Measurements from ENCODE around the gene HOXD9.

Gene HOXD9

DNA sequence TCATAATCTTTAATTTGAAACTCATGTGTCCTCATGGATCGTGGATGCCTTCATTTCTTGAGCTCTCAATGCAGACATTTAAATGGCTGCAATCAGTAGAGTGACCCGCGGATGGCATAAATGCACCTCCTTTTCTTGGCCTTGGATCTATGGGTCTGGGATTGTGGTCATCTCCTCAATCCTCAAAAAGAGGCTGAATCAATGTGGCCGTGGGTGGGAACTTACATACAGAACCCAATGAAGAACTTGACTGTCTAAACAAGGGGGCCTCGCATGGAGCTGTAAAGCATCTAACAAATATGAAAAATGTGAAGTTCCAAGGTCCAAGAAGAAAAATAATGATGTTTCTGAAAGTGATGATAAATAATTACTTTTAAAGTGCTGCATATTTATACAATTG lies 27.1 kb upstream of the HOXD9 start:
- DNase-seq (ENCODE audit: low read depth, low spot score): no peak
- H3K4me3 ChIP-seq (ENCODE audit: low read depth, low read length): no peak overlapping the region
- TF ChIP-seq, protein P1, sequence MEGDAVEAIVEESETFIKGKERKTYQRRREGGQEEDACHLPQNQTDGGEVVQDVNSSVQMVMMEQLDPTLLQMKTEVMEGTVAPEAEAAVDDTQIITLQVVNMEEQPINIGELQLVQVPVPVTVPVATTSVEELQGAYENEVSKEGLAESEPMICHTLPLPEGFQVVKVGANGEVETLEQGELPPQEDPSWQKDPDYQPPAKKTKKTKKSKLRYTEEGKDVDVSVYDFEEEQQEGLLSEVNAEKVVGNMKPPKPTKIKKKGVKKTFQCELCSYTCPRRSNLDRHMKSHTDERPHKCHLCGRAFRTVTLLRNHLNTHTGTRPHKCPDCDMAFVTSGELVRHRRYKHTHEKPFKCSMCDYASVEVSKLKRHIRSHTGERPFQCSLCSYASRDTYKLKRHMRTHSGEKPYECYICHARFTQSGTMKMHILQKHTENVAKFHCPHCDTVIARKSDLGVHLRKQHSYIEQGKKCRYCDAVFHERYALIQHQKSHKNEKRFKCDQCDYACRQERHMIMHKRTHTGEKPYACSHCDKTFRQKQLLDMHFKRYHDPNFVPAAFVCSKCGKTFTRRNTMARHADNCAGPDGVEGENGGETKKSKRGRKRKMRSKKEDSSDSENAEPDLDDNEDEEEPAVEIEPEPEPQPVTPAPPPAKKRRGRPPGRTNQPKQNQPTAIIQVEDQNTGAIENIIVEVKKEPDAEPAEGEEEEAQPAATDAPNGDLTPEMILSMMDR (IDR thresholded peaks at IDR 0.05; ENCODE audit: low read depth, low read length): no peak
- in situ Hi-C loops (cut with HindIII; ENCODE audit: low sequenced_read_pairs): no loop called here

- TF ChIP-seq, protein P1 (IDR thresholded peaks at IDR 0.05; ENCODE audit: low read depth, low read length): no peak
- H3K4me3 ChIP-seq (ENCODE audit: low read depth, low read length): no peak overlapping the region
- peak; percentile 40 for DNase-seq (ENCODE audit: low read depth, low spot score)
- in situ Hi-C loops (cut with HindIII; ENCODE audit: low sequenced_read_pairs): no loop called here
Observed at GRCh38 chr2:176096243-176096985, 26.1 kb upstream of the HOXD9 start.

- peak; percentile 58 for DNase-seq (ENCODE audit: low read depth, low spot score)
- in situ Hi-C loops (cut with HindIII; ENCODE audit: low sequenced_read_pairs): no loop called here
- TF ChIP-seq, protein P1 (IDR thresholded peaks at IDR 0.05; ENCODE audit: low read depth, low read length): peak; percentile 85
- peak overlapping the region; percentile 23 for H3K4me3 ChIP-seq (ENCODE audit: low read depth, low read length)
Observed at GRCh38 chr2:176096986-176097819, 25.3 kb upstream of the HOXD9 start.

- H3K4me3 ChIP-seq (ENCODE audit: low read depth, low read length): no peak overlapping the region
- TF ChIP-seq, protein P1 (IDR thresholded peaks at IDR 0.05; ENCODE audit: low read depth, low read length): no peak
- DNase-seq (ENCODE audit: low read depth, low spot score): no peak
- in situ Hi-C loops (cut with HindIII; ENCODE audit: low sequenced_read_pairs): no loop called here
Observed at GRCh38 chr2:176097820-176098365, 24.6 kb upstream of the HOXD9 start.

DNA sequence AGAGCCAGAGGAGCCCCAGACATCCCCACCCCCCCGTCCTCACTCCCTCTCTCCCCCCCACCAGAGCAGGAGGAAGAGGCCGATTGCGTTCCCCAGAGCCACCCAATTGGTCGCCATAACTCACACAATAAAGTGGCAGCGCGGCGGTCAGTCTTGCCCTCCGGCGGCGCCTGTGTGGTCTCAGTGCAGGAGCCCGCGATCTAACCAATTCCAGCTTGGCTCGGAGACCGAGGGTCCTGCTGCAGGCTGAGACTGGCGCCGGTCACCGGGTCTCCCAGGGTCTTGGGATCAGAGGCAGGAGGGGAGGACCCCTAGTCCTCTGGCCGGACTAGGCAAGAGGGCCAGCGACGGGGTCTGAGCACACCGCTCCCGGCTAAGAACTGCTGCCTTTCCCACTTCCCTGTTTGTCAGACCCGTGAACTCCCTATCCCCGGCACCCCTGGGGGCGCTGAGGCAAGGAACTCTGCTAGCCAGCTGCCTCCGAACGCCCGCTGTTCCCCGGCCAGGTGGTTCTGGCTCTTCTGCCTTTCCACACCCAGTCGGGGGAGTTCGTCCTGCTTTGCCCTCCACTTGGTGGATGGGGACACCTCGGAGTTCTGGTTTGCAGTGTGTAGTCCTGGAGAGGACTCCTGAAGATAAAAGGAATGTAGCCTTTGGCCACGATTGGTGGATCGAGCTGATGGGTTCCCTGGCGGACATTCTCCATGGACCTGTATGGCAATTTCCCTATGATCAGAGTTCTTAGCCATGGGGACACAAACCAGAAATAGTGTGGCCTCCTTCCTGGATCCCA lies 24.0 kb upstream of the HOXD9 start:
- TF ChIP-seq, protein P1 (IDR thresholded peaks at IDR 0.05; ENCODE audit: low read depth, low read length): no peak
- H3K4me3 ChIP-seq (ENCODE audit: low read depth, low read length): no peak overlapping the region
- in situ Hi-C loops (cut with HindIII; ENCODE audit: low sequenced_read_pairs): no loop called here
- DNase-seq (ENCODE audit: low read depth, low spot score): no peak

GRCh38 chr2:176099159-176099727 lies 23.3 kb upstream of the HOXD9 start:
- in situ Hi-C loops (cut with HindIII; ENCODE audit: low sequenced_read_pairs): no loop called here
- no peak overlapping the region for H3K4me3 ChIP-seq (ENCODE audit: low read depth, low read length)
- DNase-seq (ENCODE audit: low read depth, low spot score): no peak
- TF ChIP-seq, protein P1 (IDR thresholded peaks at IDR 0.05; ENCODE audit: low read depth, low read length): no peak
